Measurements from ENCODE around the gene TMEM127. TPM values are rescaled to one million over a fixed set of nuclear protein-coding genes. Genes with fewer than 3 reads are reported as not detected.
"Not testable (repeated sequence)": the region's sequence is repeated elsewhere in the genome, so short reads cannot be mapped to it uniquely, and the experiment has no call there.

The TMEM127 gene
- total RNA-seq, 1 donor from 2014 or later, result 36.2 TPM

- Mint-ChIP-seq H3K9me3 (no peaks in the 10 kb centered on the region), H3K27me3 (ENCODE audit: low read depth) (no peaks in the 10 kb centered on the region), H3K4me1 (no peaks in the 10 kb centered on the region), H3K4me3 (no peak overlapping the region), H3K36me3 (peaks cover 2% of the 10 kb centered on the region), H3K27ac (no peak overlapping the region)
- TF ChIP-seq CTCF (IDR thresholded peaks at IDR 0.05; ENCODE audit: unreplicated experiment), result no peak
- DNase-seq (ENCODE audit: low spot score in 2 of 2, unreplicated experiment in 2 of 2), result no peak
Measured at GRCh38 chr2:96231316-96231715, 34.5 kb downstream of the TMEM127 start.

GRCh38 chr2:96225016-96225533 is 40.7 kb downstream of the TMEM127 start:
- H3K36me3 Mint-ChIP-seq, result no peaks in the 10 kb centered on the region
- no peaks in the 10 kb centered on the region for H3K27me3 Mint-ChIP-seq (ENCODE audit: low read depth)
- H3K4me3 Mint-ChIP-seq, result no peak overlapping the region
- no peak for TF ChIP-seq CTCF (IDR thresholded peaks at IDR 0.05; ENCODE audit: unreplicated experiment)
- H3K4me1 Mint-ChIP-seq, result no peaks in the 10 kb centered on the region
- H3K9me3 Mint-ChIP-seq, result no peaks in the 10 kb centered on the region
- DNase-seq (ENCODE audit: low spot score in 2 of 2, unreplicated experiment in 2 of 2), result no peak
- H3K27ac Mint-ChIP-seq, result no peak overlapping the region

GRCh38 chr2:96221106-96221505 is 44.7 kb downstream of the TMEM127 start:
- H3K36me3 Mint-ChIP-seq; H3K4me1 Mint-ChIP-seq; H3K27ac Mint-ChIP-seq; H3K27me3 Mint-ChIP-seq (ENCODE audit: low read depth); DNase-seq (ENCODE audit: low spot score in 2 of 2, unreplicated experiment in 2 of 2); H3K9me3 Mint-ChIP-seq; H3K4me3 Mint-ChIP-seq: not testable (repeated sequence)

GRCh38 chr2:96219959-96220358 is 45.8 kb downstream of the TMEM127 start:
- not testable (repeated sequence) for H3K27ac Mint-ChIP-seq; H3K27me3 Mint-ChIP-seq (ENCODE audit: low read depth); H3K36me3 Mint-ChIP-seq; DNase-seq (ENCODE audit: low spot score in 2 of 2, unreplicated experiment in 2 of 2); H3K9me3 Mint-ChIP-seq; H3K4me1 Mint-ChIP-seq; H3K4me3 Mint-ChIP-seq

GRCh38 chr2:96218508-96219131 is 47.2 kb downstream of the TMEM127 start:
- no peak for DNase-seq (ENCODE audit: low spot score in 2 of 2, unreplicated experiment in 2 of 2)
- no peak overlapping the region for H3K4me3 Mint-ChIP-seq
- H3K27me3 Mint-ChIP-seq (ENCODE audit: low read depth), result no peaks in the 10 kb centered on the region
- TF ChIP-seq CTCF (IDR thresholded peaks at IDR 0.05; ENCODE audit: unreplicated experiment), result no peak
- no peaks in the 10 kb centered on the region for H3K9me3 Mint-ChIP-seq
- H3K36me3 Mint-ChIP-seq, result no peaks in the 10 kb centered on the region
- no peak overlapping the region for H3K27ac Mint-ChIP-seq
- H3K4me1 Mint-ChIP-seq, result no peaks in the 10 kb centered on the region

GRCh38 chr2:96214554-96214953 is 51.2 kb downstream of the TMEM127 start:
- H3K27ac Mint-ChIP-seq, result no peak overlapping the region
- H3K9me3 Mint-ChIP-seq, result no peaks in the 10 kb centered on the region
- DNase-seq (ENCODE audit: low spot score in 2 of 2, unreplicated experiment in 2 of 2), result no peak
- H3K27me3 Mint-ChIP-seq (ENCODE audit: low read depth), result no peaks in the 10 kb centered on the region
- TF ChIP-seq CTCF (IDR thresholded peaks at IDR 0.05; ENCODE audit: unreplicated experiment), result no peak
- peaks cover 7% of the 10 kb centered on the region for H3K4me1 Mint-ChIP-seq
- no peaks in the 10 kb centered on the region for H3K36me3 Mint-ChIP-seq
- no peak overlapping the region for H3K4me3 Mint-ChIP-seq

- Mint-ChIP-seq H3K9me3 (no peaks in the 10 kb centered on the region), H3K4me1 (peaks cover 12% of the 10 kb centered on the region), H3K4me3 (no peak overlapping the region), H3K27me3 (ENCODE audit: low read depth) (no peaks in the 10 kb centered on the region), H3K27ac (no peak overlapping the region), H3K36me3 (no peaks in the 10 kb centered on the region)
- DNase-seq (ENCODE audit: low spot score in 2 of 2, unreplicated experiment in 2 of 2), result no peak
- no peak for TF ChIP-seq CTCF (IDR thresholded peaks at IDR 0.05; ENCODE audit: unreplicated experiment)
Measured at GRCh38 chr2:96213379-96213778, 52.4 kb downstream of the TMEM127 start.

All from mesothelial cell of epicardium (in vitro differentiated cells).